Fibroblast of upper back skin (primary cell): ENCODE data around the gene AMER2.

ENCODE experiments used
- DNase-seq: peaks from one replicate; pipeline ENCODE4 v3.0.0-alpha.2; 2013

The AMER2 gene

DNA sequence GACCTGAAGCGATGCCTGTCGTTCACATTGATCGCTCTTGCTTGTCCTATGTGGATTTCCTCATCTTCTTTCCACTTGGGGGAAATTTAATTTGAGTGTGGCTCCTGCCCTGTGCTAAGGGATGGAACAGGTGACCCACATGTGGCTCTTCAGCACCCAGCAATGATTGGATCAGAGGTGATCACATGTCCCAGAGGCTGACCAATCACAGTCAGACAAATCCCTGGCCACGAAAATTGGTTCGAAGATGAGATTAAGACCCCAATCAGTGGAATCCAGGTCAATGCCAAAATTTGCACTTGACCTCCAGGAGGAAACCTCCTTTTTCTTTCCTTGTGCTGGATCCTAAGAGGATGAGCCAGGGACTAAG, 23.7 kb downstream of the AMER2 start:
- DNase-seq = no peak

DNA sequence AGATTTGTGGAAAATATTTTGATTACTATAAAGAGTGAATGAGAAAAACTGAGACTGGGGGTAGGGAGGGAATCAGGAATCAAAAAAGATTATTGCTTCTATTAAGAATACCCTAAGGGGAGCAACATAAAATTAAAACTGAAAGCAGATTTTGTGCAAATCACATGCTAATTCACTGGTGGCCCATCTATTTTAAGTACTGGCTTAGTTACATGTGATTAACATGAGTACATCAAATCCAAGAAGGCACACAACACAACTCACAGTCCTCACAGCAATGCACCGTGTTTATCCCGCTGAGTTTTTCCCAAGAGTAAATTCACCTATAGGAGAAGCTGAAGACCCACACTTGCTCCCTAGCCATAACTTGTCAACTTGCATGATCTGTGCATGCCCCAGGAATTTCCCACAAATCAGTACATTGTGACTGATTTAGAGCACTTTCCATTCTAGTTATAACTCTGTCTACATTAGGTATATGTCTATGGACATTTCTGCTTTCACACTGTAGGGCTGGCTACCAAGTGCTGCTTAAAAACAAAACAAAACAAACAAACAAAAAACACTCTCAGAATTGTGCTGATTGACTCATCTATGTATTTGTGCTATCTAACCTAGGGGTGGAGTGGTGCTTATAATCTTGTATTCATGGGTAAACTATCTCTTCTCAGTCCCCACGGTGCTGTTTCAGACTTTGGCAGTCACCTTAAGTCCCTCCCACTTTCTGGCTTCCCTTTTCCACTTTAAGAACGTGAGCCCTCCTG, 24.3 kb downstream of the AMER2 start:
- no peak for DNase-seq

DNA sequence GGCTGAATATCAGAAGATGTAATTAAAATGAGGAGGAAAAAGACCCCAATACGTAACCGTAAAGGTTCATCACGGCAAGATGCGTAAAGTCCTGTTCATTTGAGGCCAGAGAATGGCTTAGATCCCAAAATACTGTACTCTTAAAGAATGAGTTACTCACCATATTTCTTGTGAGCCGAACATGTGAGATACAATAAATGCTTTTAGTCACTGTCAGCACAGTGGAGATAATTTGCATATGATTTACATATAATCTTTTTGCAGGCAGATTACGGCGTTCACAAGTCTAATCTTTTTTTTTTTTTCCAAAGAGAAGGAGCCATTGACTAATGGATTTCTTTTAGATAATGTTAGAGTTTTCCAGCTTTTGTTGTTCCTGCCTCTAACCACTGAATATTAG, 28.4 kb downstream of the AMER2 start:
- DNase-seq = no peak

DNA sequence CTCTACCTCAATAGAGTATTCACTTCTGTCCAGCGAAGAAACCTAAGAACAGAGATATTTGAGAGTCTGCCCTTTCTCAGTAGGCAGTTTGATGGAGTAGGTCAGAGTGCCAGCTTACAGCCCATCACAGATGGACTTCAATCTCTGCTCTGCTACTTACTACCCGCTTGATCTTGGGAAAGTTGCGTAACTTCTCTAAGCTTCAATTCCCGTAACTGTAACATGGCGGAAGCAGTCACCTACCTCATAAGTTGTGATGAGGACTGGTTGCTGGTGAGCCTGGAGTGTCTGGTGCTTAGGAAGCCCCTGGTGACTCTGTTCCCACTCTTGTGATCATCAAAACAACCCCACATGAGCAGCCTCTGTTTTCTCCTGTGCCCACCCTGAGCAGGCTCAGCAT, 31.0 kb downstream of the AMER2 start:
- DNase-seq = no peak

DNA sequence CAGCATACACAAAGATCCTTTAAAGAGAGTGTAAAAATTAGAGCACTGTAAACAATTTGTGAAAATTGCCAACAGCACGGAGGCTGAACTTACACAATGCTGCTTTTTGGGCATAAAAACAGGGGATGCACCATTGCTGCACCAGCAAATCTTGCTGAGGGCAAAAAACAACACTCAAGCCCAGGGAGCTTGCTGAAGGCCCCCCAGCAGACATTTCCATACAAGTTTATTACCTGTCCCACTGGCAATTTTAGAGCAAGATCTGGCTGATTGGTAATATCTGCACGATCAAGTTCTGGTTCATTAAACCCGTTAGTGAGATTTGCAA, 34.3 kb downstream of the AMER2 start:
- no peak for DNase-seq

DNA sequence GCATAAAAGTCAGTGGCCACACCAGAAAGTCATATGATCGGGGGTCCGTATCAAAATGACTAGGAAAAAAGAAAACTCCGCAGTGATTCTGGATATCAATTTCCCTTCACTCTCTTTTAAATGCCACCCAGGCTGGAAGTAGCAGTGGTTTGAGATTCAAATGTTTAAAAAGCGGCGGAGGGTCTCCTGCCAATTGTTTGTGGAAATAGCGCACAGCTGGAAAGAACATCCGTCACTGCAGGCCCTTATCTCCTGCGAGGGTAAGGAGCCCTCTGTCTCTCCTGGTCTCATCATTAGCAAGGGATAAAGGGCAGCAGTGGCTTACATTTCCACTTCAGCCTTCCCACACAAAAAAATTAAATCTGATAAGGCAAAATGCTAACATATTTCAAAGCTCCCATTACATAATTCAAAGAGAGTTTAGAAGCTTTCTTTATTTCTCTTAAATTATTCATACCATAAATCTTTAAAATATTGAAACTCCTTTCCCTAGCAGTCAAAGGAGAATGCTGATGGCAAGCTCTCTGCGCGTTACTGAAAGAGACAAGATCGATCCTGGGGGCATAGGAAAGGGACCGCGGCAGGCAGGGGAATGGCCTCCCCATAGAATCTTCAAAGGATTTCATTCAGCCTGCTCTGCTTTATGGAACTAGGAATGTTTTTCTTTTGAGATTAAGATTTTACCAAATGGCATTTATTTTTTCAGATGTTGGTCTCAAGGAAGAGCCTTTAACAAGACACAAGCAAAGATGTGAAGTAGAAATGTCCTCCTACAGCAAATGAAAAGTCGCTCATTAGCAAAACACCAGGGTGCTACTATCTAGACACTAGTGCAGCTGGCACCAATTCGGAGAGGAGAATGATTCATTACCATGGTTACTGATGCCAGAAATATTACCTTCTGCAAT, 35.0 kb downstream of the AMER2 start:
- DNase-seq = no peak

DNA sequence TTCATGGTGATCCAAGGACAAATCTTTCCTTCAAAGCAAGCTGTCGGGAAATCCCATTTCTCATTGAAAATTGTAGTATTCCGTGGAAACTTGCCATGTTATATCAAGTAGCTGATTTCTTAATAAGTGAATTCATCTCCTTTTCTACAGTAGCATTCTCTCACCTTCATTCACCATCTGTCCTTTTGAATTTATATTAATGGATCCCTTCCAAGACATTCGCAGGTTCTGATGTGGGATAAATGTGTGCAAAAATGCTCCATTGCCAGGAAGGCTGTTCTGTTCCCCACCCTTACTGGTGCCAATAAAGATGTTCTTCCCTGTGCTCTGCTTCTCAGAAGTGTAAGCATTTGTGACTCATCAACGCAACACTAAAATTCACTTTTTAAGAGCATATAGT, 36.2 kb downstream of the AMER2 start:
- DNase-seq = no peak

DNA sequence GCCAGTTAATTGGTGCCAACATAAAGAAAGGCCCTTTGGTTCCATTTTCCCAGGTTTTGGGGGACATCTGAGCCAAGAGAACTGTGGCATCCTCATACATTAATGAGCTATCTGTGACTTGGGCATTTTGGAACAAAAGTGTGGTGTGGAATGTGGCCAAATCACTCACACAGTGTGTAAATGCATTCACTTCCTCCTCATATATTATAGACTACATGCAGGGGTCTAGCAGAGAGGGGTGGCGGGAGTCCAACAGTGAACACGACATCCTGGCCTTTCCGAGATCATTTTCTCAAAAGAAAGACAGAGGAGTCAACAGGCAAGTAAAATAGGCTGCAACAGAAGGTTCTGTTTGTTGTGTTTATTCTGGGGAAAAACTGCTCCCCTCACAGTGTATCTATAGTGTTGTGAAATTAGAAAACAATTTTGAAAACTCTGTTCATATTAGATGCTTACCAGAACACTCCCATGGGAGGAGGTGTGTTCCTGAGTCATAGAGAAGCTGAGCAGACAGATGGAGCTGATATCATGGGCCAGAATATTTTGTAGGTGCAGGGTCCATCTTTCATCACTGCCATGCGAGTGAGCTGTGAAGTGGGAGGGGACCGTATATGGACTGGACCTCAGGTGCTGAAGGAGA, 39.2 kb downstream of the AMER2 start:
- no peak for DNase-seq

DNA sequence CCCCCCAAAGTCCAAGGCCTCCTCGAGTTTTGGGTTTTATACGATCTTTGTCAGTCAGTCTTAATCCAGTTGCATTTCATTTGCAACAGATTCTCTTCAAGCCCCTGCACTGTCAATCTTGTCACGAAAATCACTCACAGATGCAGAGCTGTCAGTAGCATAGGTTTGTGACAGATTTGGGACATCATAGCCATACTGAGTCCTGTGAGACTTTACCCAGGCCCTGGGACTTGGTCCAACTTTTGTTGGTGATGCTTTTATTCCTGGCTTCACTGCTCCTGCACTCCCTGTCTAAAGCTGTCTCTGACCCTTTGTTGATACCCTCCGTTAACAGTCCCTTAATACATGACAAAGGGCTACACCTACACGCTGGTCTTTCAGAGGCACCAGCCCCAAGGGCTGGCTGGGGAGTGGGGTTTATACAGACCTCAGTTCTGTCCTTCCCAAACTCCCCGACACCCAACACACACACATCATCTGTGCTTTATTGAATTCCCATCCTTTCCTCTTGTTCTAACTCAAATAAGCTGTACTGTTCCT, 40.1 kb downstream of the AMER2 start:
- DNase-seq = no peak

DNA sequence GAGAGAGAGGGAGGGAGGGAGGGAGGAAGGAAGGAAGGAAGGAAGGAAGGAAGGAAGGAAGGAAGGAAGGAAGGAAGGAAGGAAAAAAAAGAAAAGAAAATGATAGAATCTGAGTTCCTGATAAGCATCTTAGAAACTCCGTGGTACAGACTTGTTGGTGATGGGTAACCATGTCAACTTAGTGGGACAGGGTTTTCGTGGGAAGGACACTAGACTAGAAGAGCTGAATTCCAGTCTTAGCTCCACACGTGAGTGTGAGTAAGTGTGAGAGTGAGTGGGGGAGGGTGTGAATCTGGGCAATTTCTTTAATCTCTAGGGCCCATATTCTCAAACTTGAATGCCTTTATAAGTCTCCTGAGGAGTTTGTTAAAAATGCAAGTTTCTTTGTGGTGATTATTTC, 41.1 kb downstream of the AMER2 start:
- DNase-seq = no peak

DNA sequence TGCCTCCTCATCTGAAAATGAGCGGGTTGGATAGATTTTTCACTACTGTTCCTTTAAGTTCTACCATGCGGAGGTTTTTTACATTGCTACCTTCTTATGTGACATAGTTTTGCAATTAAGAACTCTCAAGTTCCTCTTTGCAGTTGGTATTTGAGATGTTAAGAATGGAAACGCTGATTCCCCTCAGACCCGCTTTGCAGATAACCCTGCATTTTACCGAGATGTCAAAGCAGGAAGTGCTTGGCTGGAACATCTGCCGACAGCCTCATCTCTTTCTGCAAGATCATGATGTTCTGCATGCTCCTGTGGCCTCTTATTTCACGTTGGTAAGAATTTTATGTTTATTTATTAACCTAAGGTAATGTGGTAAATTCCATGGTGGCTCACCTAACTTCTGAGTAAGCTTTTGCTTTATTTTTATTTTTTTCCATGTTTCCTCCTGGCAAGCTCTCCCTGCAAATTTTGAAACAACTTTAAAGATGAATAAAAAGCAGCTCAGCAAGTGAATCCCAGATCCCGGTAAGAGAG, 53.6 kb downstream of the AMER2 start:
- no peak for DNase-seq

DNA sequence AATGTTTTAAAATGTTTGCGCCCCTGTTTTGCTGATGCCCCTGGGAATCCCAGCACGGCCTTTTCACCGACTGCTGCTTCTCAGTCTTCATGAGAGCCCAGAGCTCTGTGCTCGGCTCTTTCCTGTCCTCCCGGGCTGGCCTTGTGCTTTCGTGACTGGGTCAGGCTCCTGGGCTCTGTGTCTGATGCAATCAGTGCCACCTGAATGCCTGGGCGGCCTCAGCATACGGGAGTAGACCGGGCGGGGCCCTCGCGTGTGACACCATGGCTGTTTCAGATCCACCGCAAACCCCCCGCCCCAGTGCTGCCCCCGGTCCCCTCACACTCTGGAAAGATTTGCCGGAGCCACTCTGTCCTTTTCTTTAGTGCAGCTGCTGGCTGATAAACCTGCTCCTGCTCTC, 54.8 kb downstream of the AMER2 start:
- no peak for DNase-seq

DNA sequence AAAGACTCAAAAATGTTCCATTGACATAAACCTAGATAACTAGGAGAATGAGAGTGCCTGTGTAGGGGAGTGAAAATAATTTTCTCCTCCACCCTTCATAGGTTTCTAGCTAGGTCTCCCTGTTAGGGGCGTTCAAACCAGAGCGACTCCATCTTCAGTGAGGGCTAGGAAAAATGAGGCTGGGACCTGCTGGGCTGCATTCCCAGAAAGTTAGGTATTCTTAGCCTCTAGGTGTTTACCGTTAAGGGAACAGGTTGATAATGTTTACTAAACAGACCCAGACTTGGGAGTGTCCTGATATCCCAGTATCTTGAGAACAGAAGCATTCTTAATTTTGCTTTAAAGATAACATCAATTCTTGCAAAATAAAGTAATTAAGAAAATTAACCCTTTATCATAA, 56.0 kb downstream of the AMER2 start:
- no peak for DNase-seq

DNA sequence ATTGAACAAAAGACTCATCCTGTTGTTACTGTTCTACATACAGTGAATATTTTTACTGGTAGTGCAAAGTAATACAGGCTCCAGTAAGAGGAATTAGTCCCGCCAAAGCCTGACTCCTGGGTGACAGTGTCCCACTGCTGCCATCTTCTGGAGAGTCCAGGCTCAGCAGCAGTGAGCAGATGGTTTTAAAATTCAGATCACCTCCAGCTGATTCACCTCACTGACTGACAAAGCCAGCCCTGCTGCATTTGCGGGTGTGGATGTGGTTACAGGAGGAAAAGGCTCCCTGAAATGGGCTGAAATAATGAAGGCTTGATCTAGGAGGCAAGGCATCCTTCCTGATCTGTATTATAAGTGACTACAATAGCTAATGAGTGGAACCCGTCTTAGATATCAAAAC, 57.9 kb downstream of the AMER2 start:
- DNase-seq = peak; percentile 67

DNA sequence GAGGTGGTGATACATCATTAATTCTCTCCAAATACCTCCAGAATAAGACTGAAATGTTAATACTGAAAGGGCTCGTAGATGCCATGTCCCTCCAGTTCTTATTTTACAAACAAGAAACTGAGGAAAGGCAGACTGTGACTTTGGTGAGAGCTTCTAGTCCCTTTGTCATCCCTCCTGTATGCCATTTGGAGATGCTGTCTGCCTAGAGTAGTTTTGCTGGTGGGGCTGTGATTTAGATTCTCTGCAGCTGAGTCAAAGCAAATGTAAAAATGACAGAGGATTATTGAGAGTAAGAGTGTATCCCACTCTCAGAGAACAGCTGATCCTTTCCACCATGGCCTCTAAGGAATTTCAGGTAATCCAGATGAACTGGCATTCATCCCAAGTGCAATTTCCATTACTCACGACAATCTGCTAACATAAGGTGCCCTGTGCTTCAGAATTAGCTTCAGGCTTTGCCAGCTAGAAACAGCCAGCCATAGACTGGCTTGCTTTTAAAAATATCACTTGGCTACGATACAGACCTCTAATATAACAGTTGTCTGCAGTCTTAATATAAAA, 59.3 kb downstream of the AMER2 start:
- no peak for DNase-seq
